GM04504 (cell line): ENCODE measurements around the gene SRRM2.

ENCODE experiments used
- DNase-seq: peaks from one replicate; pipeline ENCODE4 v3.0.0-alpha.2; 2012; ENCODE audit warnings: low read depth

Gene SRRM2

GRCh38 chr16:2752035-2752849 lies at the start of gene SRRM2:
TSS of gene SRRM2 (plus strand) at chr16:2752638. CDS start at chr16:2756365, 3,727 bp downstream.
- peak; percentile 90 for DNase-seq

GRCh38 chr16:2702871-2703745 lies 49.3 kb upstream of the SRRM2 start:
- no peak for DNase-seq

- DNase-seq = no peak
These were observed 48.1 kb upstream of the SRRM2 start for GRCh38 chr16:2704166-2704982.

- DNase-seq = no peak
These were observed 47.5 kb upstream of the SRRM2 start for GRCh38 chr16:2704983-2705275.

GRCh38 chr16:2705351-2705750 lies 47.1 kb upstream of the SRRM2 start:
- no peak for DNase-seq

GRCh38 chr16:2706085-2706484 lies 46.4 kb upstream of the SRRM2 start:
- DNase-seq = no peak

GRCh38 chr16:2706611-2707311 lies 45.7 kb upstream of the SRRM2 start:
- no peak for DNase-seq

GRCh38 chr16:2707368-2708289 lies 44.8 kb upstream of the SRRM2 start:
- DNase-seq = no peak

GRCh38 chr16:2708290-2708639 lies 44.2 kb upstream of the SRRM2 start:
- DNase-seq = no peak

- DNase-seq = no peak
These were observed 43.4 kb upstream of the SRRM2 start for GRCh38 chr16:2708955-2709587.

- DNase-seq = no peak
These were observed 42.9 kb upstream of the SRRM2 start for GRCh38 chr16:2709588-2709984.

GRCh38 chr16:2710021-2710710 lies 42.3 kb upstream of the SRRM2 start:
- DNase-seq = no peak

GRCh38 chr16:2710711-2711231 lies 41.7 kb upstream of the SRRM2 start:
- DNase-seq = no peak

GRCh38 chr16:2711370-2712062 lies 40.9 kb upstream of the SRRM2 start:
- no peak for DNase-seq

- DNase-seq = no peak
These were observed 40.4 kb upstream of the SRRM2 start for GRCh38 chr16:2712063-2712441.

GRCh38 chr16:2712546-2712945 lies 39.9 kb upstream of the SRRM2 start:
- no peak for DNase-seq

GRCh38 chr16:2713523-2713922 lies 38.9 kb upstream of the SRRM2 start:
- DNase-seq = no peak

- DNase-seq = no peak
These were observed 38.3 kb upstream of the SRRM2 start for GRCh38 chr16:2713985-2714774.
